Mesenchymal stem cell (in vitro differentiated cells and primary cell): Measurements from ENCODE around the gene LY6G5B.

Experiments
- DNase-seq: peaks from one replicate; pipeline ENCODE4 v3.0.0-alpha.2; 2013
- H2AFZ ChIP-seq: one replicate; pipeline ENCODE4 v1.6.1; 2013; ENCODE audit warnings: low read depth, mild to moderate bottlenecking, control low read depth, inconsistent platforms, low read length, moderate library complexity
- H2AK5ac ChIP-seq: 2 replicates; pipeline ENCODE4 v1.6.1; 2013; ENCODE audit warnings: low read length, moderate library complexity, mild to moderate bottlenecking, inconsistent platforms; ENCODE audit not compliant: severe bottlenecking
- H2BK120ac ChIP-seq: one replicate; pipeline ENCODE4 v1.6.1; 2013; ENCODE audit warnings: low read depth, mild to moderate bottlenecking, inconsistent platforms, low read length, moderate library complexity
- H2BK12ac ChIP-seq, 2 experiments: one replicate each; pipeline ENCODE4 v1.6.1; 2013; ENCODE audit warnings: inconsistent platforms in 2 of 2, low read length in 2 of 2, mild to moderate bottlenecking in 2 of 2, moderate library complexity in 2 of 2, control low read depth in 1 of 2
- H2BK15ac ChIP-seq: one replicate; pipeline ENCODE4 v1.6.1; 2013; ENCODE audit warnings: mild to moderate bottlenecking, low read depth, inconsistent platforms; ENCODE audit not compliant: poor library complexity, severe bottlenecking
- H2BK5ac ChIP-seq: 2 replicates; pipeline ENCODE4 v1.6.1; 2013; ENCODE audit warnings: low read depth, mild to moderate bottlenecking, low read length, control low read depth, inconsistent platforms; ENCODE audit not compliant: poor library complexity, severe bottlenecking
- H3K14ac ChIP-seq, 2 experiments: one replicate each; pipeline ENCODE4 v1.6.1; 2013; ENCODE audit warnings: inconsistent platforms in 2 of 2, low read length in 2 of 2, control low read depth in 1 of 2, mild to moderate bottlenecking in 1 of 2, moderate library complexity in 1 of 2
- H3K18ac ChIP-seq, 2 experiments: one replicate each; pipeline ENCODE4 v1.6.1; 2013; ENCODE audit warnings: inconsistent platforms in 2 of 2, low read length in 2 of 2, control low read depth in 1 of 2, low read depth in 1 of 2, mild to moderate bottlenecking in 1 of 2
- H3K23ac ChIP-seq, 2 experiments: one replicate each; pipeline ENCODE4 v1.6.1; 2013; ENCODE audit warnings: inconsistent platforms in 2 of 2, low read length in 2 of 2, mild to moderate bottlenecking in 2 of 2, moderate library complexity in 2 of 2, control low read depth in 1 of 2
- H3K27ac ChIP-seq: 2 replicates; pipeline ENCODE4 v1.5.1; 2013; ENCODE audit warnings: mild to moderate bottlenecking, moderate library complexity, low read length, control low read depth, inconsistent platforms; ENCODE audit not compliant: poor library complexity, severe bottlenecking
- H3K27me3 ChIP-seq, 2 experiments: 2 replicates each; pipeline versions ENCODE4 v1.6.1 to v1.7.0; 2013; ENCODE audit warnings: low read length in 2 of 2, mild to moderate bottlenecking in 2 of 2, moderate library complexity in 2 of 2, control low read depth in 1 of 2, inconsistent platforms in 1 of 2; ENCODE audit not compliant: control insufficient read depth in 1 of 2, insufficient read depth in 1 of 2
- H3K36me3 ChIP-seq, 2 experiments: 2 replicates each; pipeline versions ENCODE4 v1.6.1 to v1.7.0; 2013; ENCODE audit warnings: low read length in 2 of 2, control low read depth in 1 of 2, inconsistent platforms in 1 of 2, low read depth in 1 of 2, mild to moderate bottlenecking in 1 of 2; ENCODE audit not compliant: insufficient read depth in 2 of 2, control insufficient read depth in 1 of 2
- H3K4ac ChIP-seq, 2 experiments: one replicate each; pipeline ENCODE4 v1.6.1; 2013; ENCODE audit warnings: inconsistent platforms in 2 of 2, low read length in 2 of 2, mild to moderate bottlenecking in 2 of 2, moderate library complexity in 2 of 2, control low read depth in 1 of 2, low read depth in 1 of 2
- H3K4me1 ChIP-seq: 2 replicates; pipeline ENCODE4 v1.6.1; 2013; ENCODE audit warnings: low read depth, low read length, control low read depth; ENCODE audit not compliant: control insufficient read depth, insufficient read depth
- H3K4me2 ChIP-seq: 2 replicates; pipeline ENCODE4 v1.6.1; 2013; ENCODE audit warnings: low read length, mild to moderate bottlenecking, inconsistent platforms; ENCODE audit not compliant: poor library complexity, severe bottlenecking
- H3K4me3 ChIP-seq, 2 experiments: 2 replicates each; pipeline versions ENCODE4 v1.5.1 to v1.7.0; 2013; ENCODE audit warnings: low read length in 2 of 2, mild to moderate bottlenecking in 2 of 2, control low read depth in 1 of 2, low read depth in 1 of 2; ENCODE audit not compliant: insufficient read depth in 1 of 2
- H3K79me1 ChIP-seq: replicated peaks from 2 replicates; pipeline ENCODE4 v1.6.1; 2013; ENCODE audit warnings: mild to moderate bottlenecking, control low read depth, low read length, inconsistent platforms; ENCODE audit not compliant: poor library complexity, severe bottlenecking
- H3K9ac ChIP-seq: 2 replicates; pipeline ENCODE4 v1.7.0; 2013; ENCODE audit warnings: mild to moderate bottlenecking, low read length, moderate library complexity
- H3K9me3 ChIP-seq: 2 replicates; pipeline ENCODE4 v1.7.0; 2013; ENCODE audit warnings: mild to moderate bottlenecking, low read length; ENCODE audit not compliant: control insufficient read depth
- H4K8ac ChIP-seq: one replicate; pipeline ENCODE4 v1.6.1; 2013; ENCODE audit warnings: inconsistent platforms, mild to moderate bottlenecking, low read length, moderate library complexity
- H4K91ac ChIP-seq: one replicate; pipeline ENCODE4 v1.6.1; 2013; ENCODE audit warnings: mild to moderate bottlenecking, low read length, inconsistent platforms
- WGBS: methylation state at CpG from one replicate; pipeline ENCODE4 v1.1.7; 2013; ENCODE audit warnings: mixed read lengths; 5-methylcytosine and 5-hydroxymethylcytosine counted together

LY6G5B gene

GRCh38 chr6:31634969-31635575, 34.7 kb upstream of the LY6G5B start:
- no peak overlapping the region for H3K18ac ChIP-seq
- H3K36me3 ChIP-seq: peaks cover 90 to 97% of the 10 kb centered on the region in 2 experiments
- H3K79me1 ChIP-seq: peaks cover 17% of the 10 kb centered on the region
- no peaks in the 10 kb centered on the region for H3K27me3 ChIP-seq
- no peaks in the 10 kb centered on the region for H3K9me3 ChIP-seq
- peaks cover 1% of the 10 kb centered on the region for H3K4me1 ChIP-seq
- H3K4ac ChIP-seq: no peak overlapping the region
- no peak overlapping the region for H3K27ac ChIP-seq
- no peak overlapping the region for H2BK5ac ChIP-seq
- H3K14ac ChIP-seq: no peak overlapping the region
- 87% methylated on average over 11 of the region's 11 CpGs for WGBS
- no peak overlapping the region for H2BK15ac ChIP-seq
- H3K4me3 ChIP-seq: no peak overlapping the region
- DNase-seq: no peak
- H2BK12ac ChIP-seq: no peak overlapping the region
- H3K23ac ChIP-seq: peak overlapping the region in 1 of 2 experiments; percentile 27
- no peak overlapping the region for H4K91ac ChIP-seq
- peak overlapping the region; percentile 60 for H3K9ac ChIP-seq
- H2AFZ ChIP-seq: no peak overlapping the region
- H3K4me2 ChIP-seq: no peak overlapping the region
- H2BK120ac ChIP-seq: no peak overlapping the region
- H4K8ac ChIP-seq: no peak overlapping the region
- H2AK5ac ChIP-seq: no peak overlapping the region

GRCh38 chr6:31636698-31637596, 32.8 kb upstream of the LY6G5B start:
- Histone ChIP-seq H2BK120ac (no peak overlapping the region), H2BK5ac (no peak overlapping the region), H3K23ac (no peak overlapping the region), H3K79me1 (peaks cover 17% of the 10 kb centered on the region), H4K8ac (no peak overlapping the region), H3K36me3 (peaks cover 90 to 97% of the 10 kb centered on the region in 2 experiments), H3K9ac (no peak overlapping the region), H3K4ac (no peak overlapping the region), H3K4me3 (no peak overlapping the region), H2BK15ac (no peak overlapping the region), H2BK12ac (no peak overlapping the region), H3K27me3 (no peaks in the 10 kb centered on the region), H3K4me1 (peaks cover 1% of the 10 kb centered on the region), H3K4me2 (no peak overlapping the region), H3K27ac (no peak overlapping the region), H4K91ac (no peak overlapping the region), H3K14ac (no peak overlapping the region), H3K9me3 (no peaks in the 10 kb centered on the region), H3K18ac (no peak overlapping the region), H2AK5ac (no peak overlapping the region), H2AFZ (no peak overlapping the region)
- WGBS: 92% methylated on average over 26 of the region's 27 CpGs
- DNase-seq: no peak

- Histone ChIP-seq H3K18ac (no peak overlapping the region), H2AFZ (no peak overlapping the region), H3K4me1 (peaks cover 3% of the 10 kb centered on the region), H2AK5ac (no peak overlapping the region), H3K23ac (no peak overlapping the region), H3K9ac (peak overlapping the region; percentile 62), H3K4ac (no peak overlapping the region), H3K9me3 (no peaks in the 10 kb centered on the region), H4K8ac (no peak overlapping the region), H3K4me2 (no peak overlapping the region), H3K4me3 (no peak overlapping the region), H2BK5ac (no peak overlapping the region), H3K14ac (no peak overlapping the region), H2BK15ac (no peak overlapping the region), H3K79me1 (peaks cover 23% of the 10 kb centered on the region), H2BK12ac (no peak overlapping the region), H4K91ac (no peak overlapping the region), H2BK120ac (no peak overlapping the region), H3K27ac (no peak overlapping the region), H3K27me3 (no peaks in the 10 kb centered on the region), H3K36me3 (peaks cover 87 to 94% of the 10 kb centered on the region in 2 experiments)
- 93% methylated on average over 9 of the region's 9 CpGs for WGBS
- no peak for DNase-seq
Measured at GRCh38 chr6:31639043-31639442, 30.7 kb upstream of the LY6G5B start.

GRCh38 chr6:31639449-31639861, 30.3 kb upstream of the LY6G5B start:
- no peak overlapping the region for H4K91ac ChIP-seq
- H3K4me2 ChIP-seq: no peak overlapping the region
- WGBS: 91% methylated on average over 8 of the region's 10 CpGs
- no peak overlapping the region for H4K8ac ChIP-seq
- no peak overlapping the region for H2BK12ac ChIP-seq
- peak; percentile 58 for DNase-seq
- no peak overlapping the region for H2AFZ ChIP-seq
- peaks cover 3% of the 10 kb centered on the region for H3K4me1 ChIP-seq
- no peak overlapping the region for H3K4me3 ChIP-seq
- no peak overlapping the region for H3K27ac ChIP-seq
- peaks cover 87 to 94% of the 10 kb centered on the region in 2 experiments for H3K36me3 ChIP-seq
- no peak overlapping the region for H3K14ac ChIP-seq
- H3K9ac ChIP-seq: peak overlapping the region; percentile 62
- no peak overlapping the region for H2BK5ac ChIP-seq
- no peak overlapping the region for H2BK15ac ChIP-seq
- H3K23ac ChIP-seq: no peak overlapping the region
- peaks cover 24% of the 10 kb centered on the region for H3K79me1 ChIP-seq
- no peaks in the 10 kb centered on the region for H3K9me3 ChIP-seq
- no peaks in the 10 kb centered on the region for H3K27me3 ChIP-seq
- H3K18ac ChIP-seq: no peak overlapping the region
- H3K4ac ChIP-seq: no peak overlapping the region
- H2AK5ac ChIP-seq: no peak overlapping the region
- H2BK120ac ChIP-seq: no peak overlapping the region
